ENCODE data around the gene SUMO3.
"Not testable (repeated sequence)": the region's sequence is repeated elsewhere in the genome, so short reads cannot be mapped to it uniquely, and the experiment has no call there.

SUMO3 gene

GRCh38 chr21:44846485-44847260, 28.8 kb upstream of the SUMO3 start:
- no peak for DNase-seq

GRCh38 chr21:44846224-44846484, 28.3 kb upstream of the SUMO3 start:
- no peak for DNase-seq

DNA sequence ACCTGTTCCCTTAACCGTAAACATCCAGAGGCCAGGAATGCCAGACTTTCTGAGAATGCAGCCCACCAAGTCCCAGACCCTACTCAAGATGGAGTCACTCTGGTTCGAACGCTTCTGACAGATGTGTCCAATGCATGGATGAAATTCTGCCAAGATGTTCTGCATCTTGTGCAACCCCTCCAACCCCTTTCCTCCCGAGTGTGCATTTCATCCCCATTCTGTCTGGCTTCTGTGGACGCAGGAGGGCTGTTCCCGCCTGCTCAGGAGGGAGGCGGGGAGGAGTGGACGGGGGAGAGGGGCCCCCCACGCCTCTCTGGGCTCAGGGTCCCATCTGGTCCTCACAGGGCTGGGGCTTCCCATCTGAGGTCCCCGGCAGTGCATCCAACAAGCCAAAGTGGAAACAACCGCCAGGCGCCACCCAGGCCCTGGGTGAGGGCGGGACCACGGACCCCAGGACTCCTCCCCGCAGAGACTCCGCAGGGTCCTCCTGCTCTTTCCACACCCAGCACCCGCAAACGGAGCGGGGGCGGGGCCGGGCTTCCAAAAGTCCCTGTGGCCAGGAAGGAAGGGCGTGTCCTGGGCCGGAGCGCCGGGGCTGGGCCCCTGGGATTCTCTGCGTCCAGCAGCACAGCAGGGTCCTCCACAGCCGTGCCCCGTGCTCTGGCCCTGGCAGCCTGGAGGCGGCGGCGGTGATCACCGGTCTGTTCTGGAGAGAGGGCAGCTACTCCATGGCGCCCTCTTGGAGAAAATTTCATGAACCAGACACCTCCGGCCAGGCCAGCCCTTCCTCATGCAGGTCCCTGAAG, 27.8 kb upstream of the SUMO3 start:
- no peak for DNase-seq

GRCh38 chr21:44844256-44844655, 26.4 kb upstream of the SUMO3 start:
- no peak for DNase-seq

- no peak for DNase-seq
These were observed 25.0 kb upstream of the SUMO3 start for GRCh38 chr21:44842721-44843445.

GRCh38 chr21:44842087-44842486, 24.2 kb upstream of the SUMO3 start:
- no peak for DNase-seq

DNA sequence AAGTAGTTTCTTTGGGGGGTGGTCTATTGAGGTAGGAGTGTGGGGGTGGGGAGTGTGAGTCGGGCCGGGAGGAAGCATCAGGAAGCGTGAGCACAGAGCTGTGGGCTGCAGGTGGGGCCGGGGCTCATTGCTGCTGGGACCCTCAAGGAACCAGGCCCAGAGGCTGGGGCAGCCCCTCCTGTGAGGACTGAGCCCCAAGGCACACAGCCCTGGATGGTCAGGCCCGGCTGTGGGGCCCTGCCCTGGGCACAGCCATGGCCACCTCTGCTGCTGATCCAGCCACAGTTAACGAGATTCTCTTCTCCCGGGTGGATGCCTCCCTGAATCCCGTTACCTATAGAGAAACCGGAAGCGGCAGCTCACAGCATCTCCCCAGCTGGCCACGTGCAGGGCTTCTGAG, 22.9 kb upstream of the SUMO3 start:
- no peak for DNase-seq

GRCh38 chr21:44838951-44839350, 21.1 kb upstream of the SUMO3 start:
- no peak for DNase-seq

- no peak for DNase-seq
These were observed 20.4 kb upstream of the SUMO3 start for GRCh38 chr21:44838039-44838895.

DNA sequence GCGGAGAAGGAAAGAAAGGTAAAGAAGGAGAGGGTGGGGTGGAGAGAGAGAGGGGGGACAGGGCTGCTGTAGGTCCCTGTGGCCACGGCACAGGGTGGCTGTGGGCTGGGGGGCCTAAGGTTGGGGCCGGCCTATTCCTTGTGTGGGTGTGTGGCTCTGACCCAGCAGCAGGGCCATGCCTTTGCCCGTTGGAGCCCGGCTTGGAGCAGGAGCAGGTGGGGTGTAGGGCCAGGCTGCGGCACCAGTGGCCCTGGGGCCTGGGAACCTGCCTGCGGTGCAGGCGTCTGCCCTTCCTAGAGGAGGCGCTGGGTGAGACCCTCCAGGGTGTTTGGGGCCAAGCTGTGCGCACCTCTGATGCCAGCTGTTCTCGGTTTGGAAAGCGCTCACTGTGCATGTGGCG, 19.7 kb upstream of the SUMO3 start:
- no peak for DNase-seq

DNA sequence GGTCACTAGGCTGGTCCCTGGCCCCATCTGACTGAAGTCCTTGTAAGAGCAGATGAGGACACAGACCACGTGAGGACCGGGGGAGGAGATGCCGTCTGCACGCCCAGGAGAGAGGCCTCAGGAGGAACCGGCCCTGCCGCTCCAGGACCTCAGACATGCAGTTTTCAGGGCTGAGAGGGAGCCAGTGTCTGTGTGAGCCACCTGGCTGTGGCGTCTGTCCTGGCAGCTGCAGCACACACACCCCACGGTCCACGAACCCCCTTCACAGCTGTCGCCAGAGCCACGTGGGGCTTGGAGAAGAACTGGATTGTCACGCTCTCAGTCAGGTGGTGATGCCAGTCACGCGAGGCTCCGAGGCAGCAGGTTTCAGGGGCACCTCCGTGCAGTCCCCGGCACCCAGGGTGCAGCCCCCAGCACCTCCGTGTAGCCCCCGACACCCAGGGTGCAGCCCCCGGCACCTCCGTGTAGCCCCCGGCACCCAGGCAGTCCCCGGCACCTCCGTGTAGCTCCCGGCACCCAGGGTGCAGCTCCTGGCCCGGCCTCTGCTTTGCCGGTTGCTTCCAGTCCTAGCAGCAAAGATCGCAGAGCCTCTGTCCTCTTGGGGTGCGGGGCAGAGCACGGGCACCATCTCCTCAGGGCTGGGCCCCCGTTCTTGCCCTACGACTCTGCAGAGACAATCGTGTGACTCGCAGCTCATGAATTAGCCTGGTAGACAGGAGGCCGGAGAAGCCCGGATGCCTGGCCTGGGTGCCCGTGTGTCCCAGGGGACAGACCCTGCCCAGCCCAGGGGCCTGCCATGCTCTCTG, 19.0 kb upstream of the SUMO3 start:
- no peak for DNase-seq

- no peak for DNase-seq
These were observed 18.4 kb upstream of the SUMO3 start for GRCh38 chr21:44836349-44836665.

- DNase-seq: no peak
These were observed 17.7 kb upstream of the SUMO3 start for GRCh38 chr21:44835647-44835973.

DNA sequence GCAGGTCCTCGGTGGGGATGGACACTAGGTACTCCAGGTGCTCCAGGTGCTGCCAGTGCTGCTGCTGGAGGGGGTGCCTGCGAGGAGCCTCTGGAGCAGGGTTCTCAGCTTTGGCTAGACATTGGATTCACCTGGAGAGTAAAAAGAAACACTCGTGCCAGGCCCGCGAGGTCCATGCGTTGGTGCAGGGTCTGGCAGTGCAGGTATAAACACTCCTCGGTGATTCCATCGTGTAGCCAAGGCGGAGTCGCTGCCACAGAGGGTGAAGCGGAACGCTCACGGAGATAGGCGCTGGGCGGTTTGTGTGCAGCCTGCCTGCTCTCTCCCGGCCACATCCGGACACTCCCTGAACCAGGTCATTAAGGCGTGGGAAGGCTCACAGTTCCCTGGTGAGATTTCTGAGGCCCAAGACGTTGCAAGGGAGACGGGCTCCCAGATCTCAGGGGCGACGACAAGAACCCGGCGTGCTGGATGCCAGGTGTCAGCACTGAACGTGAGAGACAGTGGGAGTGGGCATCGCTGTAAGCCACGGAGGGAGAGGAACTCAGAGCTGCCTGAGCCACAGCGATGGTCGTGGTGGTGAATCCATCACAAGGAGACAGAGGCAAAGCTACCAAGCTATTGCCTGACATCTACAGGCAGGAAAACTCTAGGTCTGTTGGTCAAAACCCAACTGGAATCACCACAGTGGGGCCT, 17.2 kb upstream of the SUMO3 start:
- no peak for DNase-seq

GRCh38 chr21:44834231-44834950, 16.5 kb upstream of the SUMO3 start:
- DNase-seq: no peak

DNA sequence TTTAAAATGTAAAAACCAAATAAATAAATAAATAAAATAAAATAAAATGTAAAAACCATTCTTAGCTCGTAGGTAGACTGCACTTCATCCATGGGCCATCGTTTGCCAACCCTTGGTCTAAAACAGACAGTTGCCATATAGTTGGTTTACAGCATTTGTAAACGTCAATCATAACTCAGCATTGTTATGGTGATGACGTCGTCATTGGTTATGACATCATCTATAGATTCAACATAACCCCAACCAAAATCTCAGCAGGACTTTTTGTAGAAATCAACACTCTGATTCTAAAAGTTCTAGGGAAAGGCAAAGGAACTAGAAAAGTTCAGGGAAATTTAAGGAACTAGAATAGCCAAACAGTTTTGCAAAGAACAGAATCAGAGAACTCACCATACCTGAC, 15.8 kb upstream of the SUMO3 start:
- DNase-seq: no peak

GRCh38 chr21:44832516-44833255, 14.8 kb upstream of the SUMO3 start:
- not testable (repeated sequence) for DNase-seq

DNA sequence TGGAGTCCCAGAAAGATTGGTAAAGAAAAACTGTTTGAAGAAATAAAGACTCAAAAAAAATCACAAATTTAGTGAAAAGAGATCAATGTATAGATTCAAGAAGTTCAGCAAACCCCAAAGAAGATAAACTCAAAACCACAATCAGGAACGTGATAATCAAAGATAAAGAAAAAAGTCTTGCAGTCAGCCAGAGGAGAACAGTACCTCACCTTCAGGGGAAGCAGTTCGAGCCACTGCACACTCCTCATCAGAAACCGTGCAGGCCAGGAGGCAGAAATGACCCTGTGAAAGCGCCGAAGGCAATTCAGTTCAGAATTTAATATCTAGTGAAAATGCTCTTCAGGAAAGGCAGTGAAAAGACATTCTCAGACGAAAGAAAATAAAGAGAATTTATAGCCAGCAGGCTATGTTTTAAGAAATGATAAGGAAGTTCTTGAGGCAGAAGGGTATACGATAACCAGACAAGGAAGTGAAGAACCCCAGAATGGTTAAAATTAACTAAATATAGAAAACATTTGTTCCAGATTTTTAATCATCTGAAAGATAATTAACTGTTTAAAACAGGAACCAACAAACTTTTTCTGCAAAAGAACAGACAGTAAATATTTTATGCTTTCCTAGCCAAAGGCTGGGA, 13.5 kb upstream of the SUMO3 start:
- no peak for DNase-seq

DNA sequence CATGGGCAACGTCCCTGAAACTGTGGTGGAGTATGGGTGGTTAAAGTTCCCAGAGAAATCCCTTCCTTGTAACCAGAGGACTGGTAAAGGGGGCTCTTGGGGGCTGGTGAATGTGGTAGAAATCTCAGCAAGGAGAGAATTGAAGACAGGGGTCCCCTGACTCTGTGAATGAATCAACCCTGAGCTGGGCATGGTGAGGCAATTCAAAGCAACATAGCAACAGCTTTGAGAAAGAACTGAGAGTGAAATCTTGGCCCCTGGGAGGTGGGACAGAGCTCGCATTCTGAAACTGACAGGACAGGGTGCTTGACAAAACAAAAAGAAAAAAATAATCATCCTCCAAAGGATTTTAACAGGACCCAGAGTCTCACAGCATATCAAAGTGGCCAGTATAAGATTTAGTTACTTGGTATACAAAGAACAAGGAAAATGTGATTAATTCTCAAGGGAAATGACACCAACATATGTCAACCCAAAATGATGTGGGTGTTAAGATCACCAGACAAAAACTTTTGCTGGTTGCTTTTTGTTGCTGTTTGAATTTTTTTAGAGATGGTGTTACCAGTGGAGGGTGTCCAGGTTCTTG, 11.7 kb upstream of the SUMO3 start:
- DNase-seq: no peak

Data from activated CD4-positive, alpha-beta T cell treated with anti-CD3 and anti-CD28 coated beads for 1 hour (primary cell).